Endothelial cell of umbilical vein (primary cell): ENCODE measurements around the gene TIMM10. TPM values are rescaled to one million over a fixed set of nuclear protein-coding genes. Genes with fewer than 3 reads are reported as not detected.

Source experiments
- BruUV-seq: library from RNA; stranded (reverse); fragments of 400-500 nt; replicated peaks from 2 replicates; lab custom pipeline; 2021; lab: Mats Ljungman, UMichigan
- CTCF ChIA-PET: fragments of 300-600, 350-600 bp; sonication (Branson Sonifier 250); formaldehyde crosslinking; loops from one replicate; lab custom pipeline; 2021; ENCODE audit warnings: antibody characterized with exemption, inconsistent platforms; lab: Charles Lee
- POLR2A ChIA-PET: fragments of 300-600, 350-600 bp; sonication (Branson Sonifier 250); formaldehyde crosslinking; loops from one replicate; lab custom pipeline; 2021; ENCODE audit warnings: antibody characterized with exemption, inconsistent platforms; lab: Charles Lee
- DNase-seq: peaks from one replicate; pipeline ENCODE4 v3.0.0-alpha.2; 2011; ENCODE audit warnings: low read depth, low spot score
- FAIRE-seq: peaks from 2 replicates; lab custom pipeline; 2011; peaks lifted over from hg19 to GRCh38; lab: Jason Lieb, UNC
- H2AFZ ChIP-seq: 2 replicates; pipeline ENCODE4 v1.6.0; 2012; ENCODE audit warnings: low read depth, low read length, control low read depth, inconsistent platforms
- H3K27ac ChIP-seq: 2 replicates; pipeline ENCODE4 v1.5.1; 2011; ENCODE audit warnings: low read depth, mild to moderate bottlenecking, control low read depth, low read length, moderate library complexity; ENCODE audit not compliant: insufficient read depth
- H3K27me3 ChIP-seq, 2 experiments: 2 replicates each; pipeline versions ENCODE4 v1.6.0 to v1.6.1; 2011; ENCODE audit warnings: low read length in 2 of 2, mixed read lengths in 1 of 2; ENCODE audit not compliant: control insufficient read depth in 2 of 2, insufficient read depth in 2 of 2
- H3K36me3 ChIP-seq, 2 experiments: 2 replicates in 1 of 2; 3 replicates in 1 of 2; pipeline ENCODE4 v1.5.1; 2011; ENCODE audit warnings: low read length in 2 of 2, mild to moderate bottlenecking in 1 of 2, moderate library complexity in 1 of 2; ENCODE audit not compliant: control insufficient read depth in 2 of 2, insufficient read depth in 2 of 2; ENCODE audit errors: extremely low read depth in 1 of 2
- H3K4me1 ChIP-seq: 3 replicates; pipeline ENCODE4 v1.5.1; 2011; ENCODE audit warnings: mild to moderate bottlenecking, low read length; ENCODE audit not compliant: control insufficient read depth, insufficient read depth; ENCODE audit errors: extremely low read depth
- H3K4me2 ChIP-seq: 2 replicates; pipeline ENCODE4 v1.6.1; 2011; ENCODE audit warnings: low read length, control low read depth, mixed read lengths; ENCODE audit not compliant: insufficient read depth
- H3K4me3 ChIP-seq, 3 experiments: fragments of 200-600 bp in 1 of 3; sonication (generic), shearing (Covaris generic) in 1 of 3; replicated peaks in 1 of 3; 2 replicates each; pipeline ENCODE4 v1.5.1; 2011 to 2016; ENCODE audit warnings: control low read depth in 3 of 3, low read length in 3 of 3, mild to moderate bottlenecking in 2 of 3, inconsistent platforms in 1 of 3, low read depth in 1 of 3, moderate library complexity in 1 of 3; ENCODE audit not compliant: insufficient read depth in 1 of 3
- H3K79me2 ChIP-seq: 2 replicates; pipeline ENCODE4 v1.6.0; 2012; ENCODE audit warnings: low read length, inconsistent platforms; ENCODE audit not compliant: control insufficient read depth, insufficient read depth
- H3K9ac ChIP-seq: replicated peaks from 2 replicates; pipeline ENCODE3; 2011; ENCODE audit warnings: low read length, control low read depth; ENCODE audit not compliant: insufficient read depth; ENCODE audit errors: extremely low read depth
- H3K9me1 ChIP-seq: replicated peaks from 3 replicates; pipeline ENCODE4 v1.6.0; 2011; ENCODE audit warnings: mild to moderate bottlenecking, low read length; ENCODE audit not compliant: control insufficient read depth, insufficient read depth; ENCODE audit errors: extremely low read depth
- H3K9me3 ChIP-seq: replicated peaks from 2 replicates; pipeline ENCODE4 v1.5.1; 2012; ENCODE audit warnings: low read length, inconsistent platforms; ENCODE audit not compliant: control insufficient read depth, insufficient read depth
- H4K20me1 ChIP-seq: replicated peaks from 2 replicates; pipeline ENCODE3; 2011; ENCODE audit warnings: mild to moderate bottlenecking, low read length; ENCODE audit not compliant: control insufficient read depth, insufficient read depth; ENCODE audit errors: extremely low read depth
- EZH2 ChIP-seq: IDR thresholded peaks from 2 replicates; pipeline ENCODE4 v1.6.1; 2012; ENCODE audit warnings: borderline replicate concordance, low read depth, mild to moderate bottlenecking, moderate library complexity, low read length, inconsistent platforms; ENCODE audit not compliant: severe bottlenecking
- GATA2 ChIP-seq: IDR thresholded peaks from 2 replicates; pipeline ENCODE4 v1.7.0; 2011; ENCODE audit warnings: low read depth, mild to moderate bottlenecking, moderate library complexity, mixed read lengths, low read length; ENCODE audit not compliant: insufficient read length, insufficient read depth
- POLR2AphosphoS5 ChIP-seq: IDR thresholded peaks from 2 replicates; pipeline ENCODE4 v1.6.1; 2012; ENCODE audit warnings: low read depth, mild to moderate bottlenecking, control low read depth, low read length, moderate library complexity; ENCODE audit not compliant: insufficient read depth
- dilution Hi-C: fragments of 300-500 bp; cut with MboI; formaldehyde crosslinking; loops from one replicate; pipeline ENCODE4 v1.15.0; 2019; ENCODE audit warnings: low sequenced_read_pairs; ENCODE audit not compliant: extremely low pct_ligation_motif_present
- intact Hi-C: fragments of 100-400 bp; cut with micrococcal nuclease; formaldehyde crosslinking; loops from one replicate; pipeline ENCODE4 v1.10.0; 2022
- polyA plus RNA-seq, 4 experiments: library from polyadenylated mRNA; depleted of rRNA in 3 of 4; stranded (reverse) in 3 of 4; unstranded in 1 of 4; fragments of >200 nt; gene quantifications; 2 replicates each; pipeline versions ENCODE4 v1.2.1 to v1.2.3, GENCODE V29; 2011 to 2012; ENCODE audit warnings: missing spikeins in 1 of 4
- total RNA-seq: library from RNA; stranded (reverse); gene quantifications from 2 replicates; pipeline ENCODE4 v1.2.3, GENCODE V29; 2021
- TF ChIP-seq, protein P1 (sequence below): IDR thresholded peaks from 2 replicates; pipeline ENCODE4 v1.6.1; 2011; ENCODE audit not compliant: insufficient read depth, insufficient read length

TIMM10 gene
- total and polyA plus RNA-seq, 2 donors (not counting 3 experiments of a cell fraction or from before 2014, with no cell fraction given) = 64.2 to 128 TPM

- H3K9me3 ChIP-seq = no peaks in the 10 kb centered on the region
- H3K27me3 ChIP-seq = peaks cover 5 to 12% of the 10 kb centered on the region in 2 experiments
- H3K4me2 ChIP-seq = no peak overlapping the region
- intact Hi-C loops (no loop called here), dilution Hi-C loops (no loop called here)
- no peak for DNase-seq
- peak; percentile 69 for TF ChIP-seq EZH2
- TF ChIP-seq POLR2AphosphoS5 = no peak
- TF ChIP-seq GATA2 = no peak
- no peaks in the 10 kb centered on the region for H3K36me3 ChIP-seq
- FAIRE-seq = no peak
- ChIA-PET CTCF (interaction anchor here (0.5 to 9.9 kb wide), 12 partner anchors 9 to 158 kb away, joined by 3 to 152 read pairs (median 4); partner anchors contain the start of gene RTN4RL2), POLR2A (no interaction called here)
- no peak overlapping the region for H2AFZ ChIP-seq
- peaks cover 3% of the 10 kb centered on the region for H3K4me1 ChIP-seq
- H3K4me3 ChIP-seq = peak overlapping the region in 1 of 3 experiments; percentile 35
- H3K27ac ChIP-seq = no peak overlapping the region
- H3K9me1 ChIP-seq = no peaks in the 10 kb centered on the region
- no peaks in the 10 kb centered on the region for H4K20me1 ChIP-seq
- H3K9ac ChIP-seq = no peak overlapping the region
- H3K79me2 ChIP-seq = no peaks in the 10 kb centered on the region
- no TSS peak for BruUV-seq
These were observed 48.4 kb downstream of the TIMM10 start for GRCh38 chr11:57481915-57482781.

- Histone ChIP-seq H3K4me2 (no peak overlapping the region), H3K9me3 (no peaks in the 10 kb centered on the region), H3K4me3 (no peak overlapping the region), H3K27ac (no peak overlapping the region), H3K4me1 (peaks cover 9% of the 10 kb centered on the region), H2AFZ (no peak overlapping the region), H3K9ac (no peak overlapping the region), H3K27me3 (peaks cover 6 to 21% of the 10 kb centered on the region in 2 experiments), H3K79me2 (no peaks in the 10 kb centered on the region), H4K20me1 (no peaks in the 10 kb centered on the region), H3K9me1 (no peaks in the 10 kb centered on the region), H3K36me3 (no peaks in the 10 kb centered on the region)
- no TSS peak for BruUV-seq
- ChIA-PET POLR2A (no interaction called here), CTCF (interaction anchor here (1.3 to 9.9 kb wide), 6 partner anchors 12 to 135 kb away, joined by 3 to 152 read pairs (median 30); partner anchors contain the start of gene RTN4RL2)
- TF ChIP-seq GATA2 = no peak
- TF ChIP-seq EZH2 = no peak
- no peak for TF ChIP-seq POLR2AphosphoS5
- TF ChIP-seq, protein P1, sequence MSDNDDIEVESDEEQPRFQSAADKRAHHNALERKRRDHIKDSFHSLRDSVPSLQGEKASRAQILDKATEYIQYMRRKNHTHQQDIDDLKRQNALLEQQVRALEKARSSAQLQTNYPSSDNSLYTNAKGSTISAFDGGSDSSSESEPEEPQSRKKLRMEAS = no peak
- intact Hi-C loops (no loop called here), dilution Hi-C loops (no loop called here)
- FAIRE-seq = no peak
- DNase-seq = no peak
These were observed 49.2 kb downstream of the TIMM10 start for GRCh38 chr11:57481315-57481714.
